Naive thymus-derived CD4-positive, alpha-beta T cell (primary cell): Measurements from ENCODE around the gene NYNRIN. TPM values are rescaled to one million over a fixed set of nuclear protein-coding genes. Genes with fewer than 3 reads are reported as not detected.
"Not testable (repeated sequence)": the region's sequence is repeated elsewhere in the genome, so short reads cannot be mapped to it uniquely, and the experiment has no call there.

Experiments used
- ATAC-seq: fragments of 150-1000 bp; cut with Tn5 transposase; 2 replicates; pipeline ENCODE4 v1.10.0; 2021; ENCODE audit warnings: mild to moderate bottlenecking, moderate library complexity
- CTCF ChIA-PET: fragments of 350-600 bp; sonication (Branson Sonifier 250); formaldehyde crosslinking; loops from one replicate; lab custom pipeline; 2021; ENCODE audit warnings: antibody characterized with exemption; lab: Charles Lee
- POLR2A ChIA-PET: fragments of 350-600 bp; sonication (Branson Sonifier 250); formaldehyde crosslinking; loops from one replicate; lab custom pipeline; 2021; ENCODE audit warnings: antibody characterized with exemption, inconsistent platforms; lab: Charles Lee
- DNase-seq, 9 donors: peaks; one replicate each; pipeline versions ENCODE4 v3.0.0 to v3.0.0-alpha.2; 2020 to 2022; ENCODE audit warnings: mixed read lengths in 1 of 9
- H3K27ac ChIP-seq: one replicate; pipeline ENCODE4 v1.7.0; 2013; ENCODE audit warnings: mild to moderate bottlenecking, low read depth, low read length, moderate library complexity
- H3K27me3 ChIP-seq, 2 donors: one replicate each; pipeline ENCODE4 v1.7.0; 2013; ENCODE audit warnings: low read length in 2 of 2, mild to moderate bottlenecking in 2 of 2, moderate library complexity in 2 of 2; ENCODE audit not compliant: control insufficient read depth in 2 of 2, insufficient read depth in 2 of 2
- H3K36me3 ChIP-seq, 3 experiments: 1 replicate in 2 of 3; 2 replicates in 1 of 3; pipeline ENCODE4 v1.7.0; 2013; ENCODE audit warnings: low read length in 3 of 3, mild to moderate bottlenecking in 3 of 3, moderate library complexity in 1 of 3; ENCODE audit not compliant: insufficient read depth in 3 of 3, control insufficient read depth in 2 of 3
- H3K4me1 ChIP-seq, 2 donors: one replicate each; pipeline ENCODE4 v1.7.0; 2013; ENCODE audit warnings: low read length in 2 of 2, mild to moderate bottlenecking in 2 of 2, moderate library complexity in 1 of 2; ENCODE audit not compliant: control insufficient read depth in 2 of 2, insufficient read depth in 2 of 2
- H3K4me3 ChIP-seq: 2 replicates; pipeline ENCODE4 v1.7.0; 2013; ENCODE audit warnings: mild to moderate bottlenecking, low read length
- H3K9me3 ChIP-seq, 3 experiments: 1 replicate in 2 of 3; 2 replicates in 1 of 3; pipeline ENCODE4 v1.7.0; 2013; ENCODE audit warnings: low read length in 3 of 3; ENCODE audit not compliant: control insufficient read depth in 2 of 3
- H3K27ac Mint-ChIP-seq, 9 donors: one replicate each; pipeline ENCODE4 v1.8.0; 2020 to 2022; ENCODE audit warnings: mixed read lengths in 9 of 9, mild to moderate bottlenecking in 8 of 9, moderate library complexity in 5 of 9, inconsistent platforms in 2 of 9
- H3K27me3 Mint-ChIP-seq, 5 donors: one replicate each; pipeline ENCODE4 v1.8.0; 2021 to 2022; ENCODE audit warnings: mixed read lengths in 5 of 5, mild to moderate bottlenecking in 1 of 5
- H3K36me3 Mint-ChIP-seq, 5 donors: one replicate each; pipeline ENCODE4 v1.8.0; 2020 to 2022; ENCODE audit warnings: mixed read lengths in 5 of 5, mild to moderate bottlenecking in 3 of 5, inconsistent platforms in 1 of 5
- H3K4me1 Mint-ChIP-seq, 7 donors: one replicate each; pipeline ENCODE4 v1.8.0; 2020 to 2022; ENCODE audit warnings: mixed read lengths in 7 of 7, mild to moderate bottlenecking in 3 of 7, inconsistent platforms in 1 of 7
- H3K4me3 Mint-ChIP-seq, 10 donors: one replicate each; pipeline ENCODE4 v1.8.0; 2020 to 2022; ENCODE audit warnings: mild to moderate bottlenecking in 10 of 10, mixed read lengths in 10 of 10, moderate library complexity in 6 of 10, inconsistent platforms in 2 of 10
- H3K9me3 Mint-ChIP-seq, 11 donors: one replicate each; pipeline ENCODE4 v1.8.0; 2020 to 2022; ENCODE audit warnings: mixed read lengths in 11 of 11, mild to moderate bottlenecking in 4 of 11, inconsistent platforms in 1 of 11, moderate library complexity in 1 of 11
- intact Hi-C, 2 donors: fragments of 100-400 bp; cut with micrococcal nuclease; formaldehyde crosslinking; loops; one replicate each; pipeline ENCODE4 v1.15.1; 2023
- polyA plus RNA-seq, 2 donors: library from polyadenylated mRNA; unstranded; fragments of 300-500 nt; fragmentation: Illumina TruSeq; gene quantifications; one replicate each; pipeline ENCODE4 v1.2.3, GENCODE V29; 2021
- total RNA-seq, 6 experiments: library from RNA in 5 of 6; stranded (reverse) in 5 of 6; gene quantifications; 1 replicate in 5 of 6; 2 replicates in 1 of 6; pipeline ENCODE4 v1.2.3 and lab custom pipeline; 2021 to 2026

NYNRIN gene
- total RNA-seq (1 to 10 TPM in 1 of 5 experiments, under 1 TPM in 4; 0.08 to 1.3 (median 0.11) TPM), polyA plus RNA-seq (not detected), total RNA-seq (lab: John Stamatoyannopoulos, UW) (0.67 reads per million)

- peak in 7 of 9 donors; percentile 17 to 46 (median 35) for DNase-seq
- H3K27ac ChIP-seq: peak within 1 kb of the TSS; percentile 43
- peak; percentile 78 for ATAC-seq
- H3K4me1 ChIP-seq: peaks cover 0 to 5% of the 10 kb centered on the region in 2 donors
- POLR2A ChIA-PET: no interaction called here
- H3K27me3 ChIP-seq: no peaks in the 10 kb centered on the region
- no peaks in the 10 kb centered on the region for H3K36me3 ChIP-seq
- Mint-ChIP-seq H3K27ac (peak within 1 kb of the TSS in 1 of 9 donors; percentile 90), H3K9me3 (no peaks in the 10 kb centered on the region), H3K27me3 (peaks cover 0 to 61% (median 8%) of the 10 kb centered on the region in 5 donors), H3K4me1 (peaks cover 0 to 18% (median 15%) of the 10 kb centered on the region in 7 donors), H3K36me3 (no peaks in the 10 kb centered on the region), H3K4me3 (peak within 1 kb of the TSS; percentile 71 to 84 (median 76))
- H3K4me3 ChIP-seq: peak within 1 kb of the TSS; percentile 37
- CTCF ChIA-PET: no interaction called here
- H3K9me3 ChIP-seq: no peaks in the 10 kb centered on the region
- intact Hi-C loops: loop anchor here in 1 of 2 donors (1.0 kb wide), 1 partner anchor 28 kb away; no protein-coding TSS in a partner anchor
These were observed at the start of gene NYNRIN for GRCh38 chr14:24398653-24399446. Gene NYNRIN, plus strand, starts transcription at chr14:24399003. Its CDS starts 244 bp downstream, at chr14:24399247.

GRCh38 chr14:24349742-24350141 lies 49.1 kb upstream of the NYNRIN start:
- H3K4me1 ChIP-seq: no peaks in the 10 kb centered on the region
- intact Hi-C loops: no loop called here
- H3K4me3 Mint-ChIP-seq: no peak overlapping the region
- ChIA-PET POLR2A (interaction anchor here (1.0 kb wide), 1 partner anchor 18 kb away, joined by 3 read pairs; no protein-coding TSS in a partner anchor), CTCF (no interaction called here)
- H3K4me3 ChIP-seq: no peak overlapping the region
- no peaks in the 10 kb centered on the region for H3K9me3 ChIP-seq
- H3K36me3 ChIP-seq: no peaks in the 10 kb centered on the region
- no peak for DNase-seq
- H3K27me3 ChIP-seq: peaks cover 0 to 7% of the 10 kb centered on the region in 2 donors
- no peak overlapping the region for H3K27ac ChIP-seq
- no peak overlapping the region for H3K27ac Mint-ChIP-seq
- H3K27me3 Mint-ChIP-seq: peaks cover 43 to 73% (median 50%) of the 10 kb centered on the region in 5 donors
- no peaks in the 10 kb centered on the region for H3K36me3 Mint-ChIP-seq
- ATAC-seq: no peak
- H3K9me3 Mint-ChIP-seq: no peaks in the 10 kb centered on the region
- peaks cover 0 to 2% (median 0%) of the 10 kb centered on the region in 7 donors for H3K4me1 Mint-ChIP-seq

- Histone ChIP-seq H3K9me3 (no peaks in the 10 kb centered on the region), H3K36me3 (no peaks in the 10 kb centered on the region), H3K4me3 (no peak overlapping the region), H3K27me3 (peaks cover 0 to 7% of the 10 kb centered on the region in 2 donors), H3K27ac (no peak overlapping the region), H3K4me1 (no peaks in the 10 kb centered on the region)
- no peak for DNase-seq
- Mint-ChIP-seq H3K27me3 (peaks cover 34 to 60% (median 45%) of the 10 kb centered on the region in 5 donors), H3K4me1 (peaks cover 0 to 2% (median 0%) of the 10 kb centered on the region in 7 donors), H3K27ac (no peak overlapping the region), H3K4me3 (no peak overlapping the region), H3K36me3 (no peaks in the 10 kb centered on the region), H3K9me3 (no peaks in the 10 kb centered on the region)
- CTCF ChIA-PET: interaction anchor here (0.5 kb wide), 1 partner anchor 89 kb away, joined by 3 read pairs; no protein-coding TSS in a partner anchor
- no peak for ATAC-seq
- intact Hi-C loops: no loop called here
- POLR2A ChIA-PET: interaction anchor here (1.4 kb wide), 1 partner anchor 75 kb away, joined by 3 read pairs; no protein-coding TSS in a partner anchor
These were observed 47.3 kb upstream of the NYNRIN start for GRCh38 chr14:24351517-24351916.

GRCh38 chr14:24353559-24354481 lies 45.0 kb upstream of the NYNRIN start:
- CTCF ChIA-PET: no interaction called here
- Histone ChIP-seq H3K4me3 (no peak overlapping the region), H3K36me3 (no peaks in the 10 kb centered on the region), H3K27ac (no peak overlapping the region), H3K4me1 (no peaks in the 10 kb centered on the region), H3K27me3 (peaks cover 0 to 7% of the 10 kb centered on the region in 2 donors), H3K9me3 (no peaks in the 10 kb centered on the region)
- POLR2A ChIA-PET: no interaction called here
- intact Hi-C loops: no loop called here
- DNase-seq (no peak), ATAC-seq (no peak)
- H3K4me1 Mint-ChIP-seq: no peaks in the 10 kb centered on the region
- H3K9me3 Mint-ChIP-seq: no peaks in the 10 kb centered on the region
- no peak overlapping the region for H3K27ac Mint-ChIP-seq
- peaks cover 34 to 58% (median 49%) of the 10 kb centered on the region in 5 donors for H3K27me3 Mint-ChIP-seq
- H3K4me3 Mint-ChIP-seq: no peak overlapping the region
- no peaks in the 10 kb centered on the region for H3K36me3 Mint-ChIP-seq

GRCh38 chr14:24354482-24354825 lies 44.3 kb upstream of the NYNRIN start:
- H3K9me3 ChIP-seq, H3K36me3 Mint-ChIP-seq, POLR2A ChIA-PET, H3K4me3 Mint-ChIP-seq, CTCF ChIA-PET, ATAC-seq, H3K27ac ChIP-seq, H3K36me3 ChIP-seq, intact Hi-C loops, H3K9me3 Mint-ChIP-seq, H3K4me1 Mint-ChIP-seq, DNase-seq, H3K27me3 ChIP-seq, H3K27ac Mint-ChIP-seq, H3K4me3 ChIP-seq, H3K4me1 ChIP-seq: not testable (repeated sequence)
- peaks cover 32 to 53% (median 47%) of the 10 kb centered on the region in 5 donors for H3K27me3 Mint-ChIP-seq

GRCh38 chr14:24355009-24355408 lies 43.8 kb upstream of the NYNRIN start:
- Mint-ChIP-seq H3K27ac (no peak overlapping the region), H3K4me3 (no peak overlapping the region), H3K27me3 (peaks cover 26 to 53% (median 45%) of the 10 kb centered on the region in 5 donors), H3K4me1 (no peaks in the 10 kb centered on the region), H3K36me3 (peaks cover 0 to 5% (median 0%) of the 10 kb centered on the region in 5 donors), H3K9me3 (peaks cover 0 to 5% (median 2%) of the 10 kb centered on the region in 11 donors)
- Histone ChIP-seq H3K27ac (no peak overlapping the region), H3K27me3 (peaks cover 0 to 7% of the 10 kb centered on the region in 2 donors), H3K4me3 (no peak overlapping the region), H3K36me3 (no peaks in the 10 kb centered on the region), H3K4me1 (no peaks in the 10 kb centered on the region), H3K9me3 (peaks cover 0 to 3% (median 0%) of the 10 kb centered on the region in 3 experiments)
- ChIA-PET POLR2A (no interaction called here), CTCF (no interaction called here)
- intact Hi-C loops: no loop called here
- ATAC-seq (no peak), DNase-seq (no peak)
